Measurements from ENCODE around the gene RAP1GAP2.

RAP1GAP2 gene

DNA sequence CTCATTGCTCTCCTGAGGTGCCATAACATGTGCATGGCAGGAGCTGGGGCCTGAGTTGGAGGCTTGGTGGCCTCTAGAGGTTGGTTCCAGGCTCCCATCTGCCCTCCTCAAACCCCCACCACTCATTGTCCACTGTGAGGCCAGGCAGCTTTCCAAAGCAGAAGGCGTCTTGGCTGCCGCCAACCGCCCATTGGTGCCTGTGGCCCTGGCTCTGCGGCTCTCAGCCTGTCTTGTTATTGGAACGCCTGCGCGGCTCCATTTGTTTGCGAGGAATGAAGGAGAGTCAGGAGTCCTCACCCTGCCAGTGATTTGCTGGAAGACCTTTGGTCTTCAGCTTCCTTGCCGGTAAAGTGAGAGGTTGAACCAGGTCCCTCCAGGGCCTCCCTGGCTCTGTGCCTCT lies 223.5 kb downstream of the RAP1GAP2 start:
- H3K27ac ChIP-seq (ENCODE audit: low read depth, low read length, poor library complexity, severe bottlenecking) = no peak overlapping the region
- H3K4me1 ChIP-seq (ENCODE audit: insufficient read depth, low read length, severe bottlenecking) = no peaks in the 10 kb centered on the region
- no peaks in the 10 kb centered on the region; the same call in 1 of the 2 replicates for H3K36me3 ChIP-seq (ENCODE audit: insufficient read depth, low read length)

DNA sequence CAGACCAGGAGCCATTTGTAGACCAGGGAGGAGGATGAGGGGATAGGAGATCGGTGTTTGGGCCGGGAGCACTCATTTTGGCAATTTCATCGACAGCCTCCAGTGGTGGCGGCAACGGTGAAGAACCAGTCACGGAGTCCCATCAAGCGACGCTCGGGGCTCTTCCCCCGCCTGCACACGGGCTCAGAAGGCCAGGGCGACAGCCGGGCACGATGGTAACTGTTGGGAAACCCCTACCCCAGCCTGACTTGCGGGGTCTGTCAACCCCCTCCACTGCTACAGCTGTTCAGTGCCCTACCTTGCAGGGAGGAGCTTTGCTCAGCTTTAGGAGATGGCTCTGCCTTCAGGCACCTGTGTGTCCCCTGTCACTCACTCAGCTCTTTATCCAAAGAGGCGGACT lies 224.1 kb downstream of the RAP1GAP2 start:
- H3K79me2 ChIP-seq (ENCODE audit: insufficient read depth, low read length) = no peaks in the 10 kb centered on the region
- no peak overlapping the region for H3K27ac ChIP-seq (ENCODE audit: low read depth, low read length, poor library complexity, severe bottlenecking)
- H3K36me3 ChIP-seq (ENCODE audit: insufficient read depth, low read length) = no peaks in the 10 kb centered on the region; the same call in 1 of the 2 replicates
- no peak overlapping the region for H3K4me3 ChIP-seq (ENCODE audit: low read depth, low read length, poor library complexity, severe bottlenecking)
- no peaks in the 10 kb centered on the region for H3K9me3 ChIP-seq (ENCODE audit: low read length)
- no peaks in the 10 kb centered on the region for H3K4me1 ChIP-seq (ENCODE audit: insufficient read depth, low read length, severe bottlenecking)
- H3F3A ChIP-seq (ENCODE audit: insufficient read depth, low read length) = no peaks in the 10 kb centered on the region
- peaks cover 4% of the 10 kb centered on the region; the same call in 1 of the 2 replicates for H3K27me3 ChIP-seq (ENCODE audit: insufficient read depth, low read length)
- H4K20me1 ChIP-seq (ENCODE audit: insufficient read depth, low read length) = no peaks in the 10 kb centered on the region
- H2AFZ ChIP-seq (ENCODE audit: low read length) = no peak overlapping the region
- no peak for TF ChIP-seq EZH2 (IDR thresholded peaks at IDR 0.05; ENCODE audit: borderline replicate concordance, low read length)
- TF ChIP-seq, protein P1, sequence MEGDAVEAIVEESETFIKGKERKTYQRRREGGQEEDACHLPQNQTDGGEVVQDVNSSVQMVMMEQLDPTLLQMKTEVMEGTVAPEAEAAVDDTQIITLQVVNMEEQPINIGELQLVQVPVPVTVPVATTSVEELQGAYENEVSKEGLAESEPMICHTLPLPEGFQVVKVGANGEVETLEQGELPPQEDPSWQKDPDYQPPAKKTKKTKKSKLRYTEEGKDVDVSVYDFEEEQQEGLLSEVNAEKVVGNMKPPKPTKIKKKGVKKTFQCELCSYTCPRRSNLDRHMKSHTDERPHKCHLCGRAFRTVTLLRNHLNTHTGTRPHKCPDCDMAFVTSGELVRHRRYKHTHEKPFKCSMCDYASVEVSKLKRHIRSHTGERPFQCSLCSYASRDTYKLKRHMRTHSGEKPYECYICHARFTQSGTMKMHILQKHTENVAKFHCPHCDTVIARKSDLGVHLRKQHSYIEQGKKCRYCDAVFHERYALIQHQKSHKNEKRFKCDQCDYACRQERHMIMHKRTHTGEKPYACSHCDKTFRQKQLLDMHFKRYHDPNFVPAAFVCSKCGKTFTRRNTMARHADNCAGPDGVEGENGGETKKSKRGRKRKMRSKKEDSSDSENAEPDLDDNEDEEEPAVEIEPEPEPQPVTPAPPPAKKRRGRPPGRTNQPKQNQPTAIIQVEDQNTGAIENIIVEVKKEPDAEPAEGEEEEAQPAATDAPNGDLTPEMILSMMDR (IDR thresholded peaks at IDR 0.05; ENCODE audit: low read length) = no peak
- H3K9me2 ChIP-seq (ENCODE audit: low read depth, low read length) = no peaks in the 10 kb centered on the region
- H3K9ac ChIP-seq (ENCODE audit: low read length) = no peak overlapping the region
- H3K4me2 ChIP-seq (ENCODE audit: low read length) = no peak overlapping the region

More for the DNA sequence above, 223.5 kb downstream of the RAP1GAP2 start:
- Histone ChIP-seq H3K9me2 (ENCODE audit: low read depth, low read length) (no peaks in the 10 kb centered on the region), H3K9ac (ENCODE audit: low read length) (no peak overlapping the region), H3K27me3 (ENCODE audit: insufficient read depth, low read length) (peaks cover 4% of the 10 kb centered on the region; the same call in 1 of the 2 replicates), H3K79me2 (ENCODE audit: insufficient read depth, low read length) (no peaks in the 10 kb centered on the region), H4K20me1 (ENCODE audit: insufficient read depth, low read length) (no peaks in the 10 kb centered on the region), H3K9me3 (ENCODE audit: low read length) (no peaks in the 10 kb centered on the region), H3F3A (ENCODE audit: insufficient read depth, low read length) (no peaks in the 10 kb centered on the region), H3K4me2 (ENCODE audit: low read length) (no peak overlapping the region), H3K4me3 (ENCODE audit: low read depth, low read length, poor library complexity, severe bottlenecking) (no peak overlapping the region), H2AFZ (ENCODE audit: low read length) (no peak overlapping the region)
- no peak for TF ChIP-seq EZH2 (IDR thresholded peaks at IDR 0.05; ENCODE audit: borderline replicate concordance, low read length)
- TF ChIP-seq, protein P1 (IDR thresholded peaks at IDR 0.05; ENCODE audit: low read length) = no peak

DNA sequence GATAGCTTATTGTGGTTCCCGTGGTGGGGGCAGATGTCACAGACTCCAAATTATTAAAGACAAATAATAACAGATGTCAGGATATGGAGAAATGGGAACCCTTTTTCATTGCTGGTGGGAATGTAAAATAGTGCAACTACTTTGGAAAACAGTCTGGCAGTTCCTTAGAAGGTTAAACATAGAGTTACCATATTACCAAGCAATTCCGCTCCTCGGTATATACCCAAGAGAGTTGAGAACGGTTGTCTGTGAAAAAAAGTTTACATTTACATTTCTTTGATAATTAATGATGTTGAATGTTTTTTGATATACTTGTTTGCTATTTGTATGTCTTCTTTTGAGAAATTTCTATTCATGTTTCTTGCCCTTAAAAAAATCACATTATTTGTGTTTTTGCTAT lies 226.0 kb downstream of the RAP1GAP2 start:
- H3K9ac ChIP-seq (ENCODE audit: low read length) = no peak overlapping the region
- no peaks in the 10 kb centered on the region; the same call in 1 of the 2 replicates for H3K36me3 ChIP-seq (ENCODE audit: insufficient read depth, low read length)
- H3K27me3 ChIP-seq (ENCODE audit: insufficient read depth, low read length) = peaks cover 4% of the 10 kb centered on the region; the same call in 1 of the 2 replicates
- no peak for TF ChIP-seq EZH2 (IDR thresholded peaks at IDR 0.05; ENCODE audit: borderline replicate concordance, low read length)
- TF ChIP-seq, protein P1 (IDR thresholded peaks at IDR 0.05; ENCODE audit: low read length) = no peak
- H3K4me2 ChIP-seq (ENCODE audit: low read length) = no peak overlapping the region
- H3K27ac ChIP-seq (ENCODE audit: low read depth, low read length, poor library complexity, severe bottlenecking) = no peak overlapping the region
- no peak overlapping the region for H2AFZ ChIP-seq (ENCODE audit: low read length)
- H3K79me2 ChIP-seq (ENCODE audit: insufficient read depth, low read length) = no peaks in the 10 kb centered on the region
- H3F3A ChIP-seq (ENCODE audit: insufficient read depth, low read length) = no peaks in the 10 kb centered on the region
- H3K9me3 ChIP-seq (ENCODE audit: low read length) = no peaks in the 10 kb centered on the region
- no peaks in the 10 kb centered on the region for H3K4me1 ChIP-seq (ENCODE audit: insufficient read depth, low read length, severe bottlenecking)
- H4K20me1 ChIP-seq (ENCODE audit: insufficient read depth, low read length) = no peaks in the 10 kb centered on the region
- no peaks in the 10 kb centered on the region for H3K9me2 ChIP-seq (ENCODE audit: low read depth, low read length)
- no peak overlapping the region for H3K4me3 ChIP-seq (ENCODE audit: low read depth, low read length, poor library complexity, severe bottlenecking)

Measured in OCI-LY1 (cell line).